HT1080 (cell line): ENCODE data around the gene PPM1G. TPM values are rescaled to one million over a fixed set of nuclear protein-coding genes. Genes with fewer than 3 reads are reported as not detected.
"Not testable (repeated sequence)": the region's sequence is repeated elsewhere in the genome, so short reads cannot be mapped to it uniquely, and the experiment has no call there.

Experiments
- DNase-seq: peaks from one replicate; pipeline ENCODE4 v3.0.0-alpha.2; 2015; ENCODE audit warnings: low read depth
- total RNA-seq: library from RNA; depleted of rRNA; stranded (reverse); fragments of >200 nt; shearing (Covaris generic); gene quantifications from 2 replicates; pipeline ENCODE4 v1.2.3, GENCODE V29; 2014

Gene PPM1G
- total RNA-seq, 1 experiment from 2014 or later, result 219 TPM

- DNase-seq, result no peak
These were observed 33.1 kb downstream of the PPM1G start for GRCh38 chr2:27376151-27376865.

DNA sequence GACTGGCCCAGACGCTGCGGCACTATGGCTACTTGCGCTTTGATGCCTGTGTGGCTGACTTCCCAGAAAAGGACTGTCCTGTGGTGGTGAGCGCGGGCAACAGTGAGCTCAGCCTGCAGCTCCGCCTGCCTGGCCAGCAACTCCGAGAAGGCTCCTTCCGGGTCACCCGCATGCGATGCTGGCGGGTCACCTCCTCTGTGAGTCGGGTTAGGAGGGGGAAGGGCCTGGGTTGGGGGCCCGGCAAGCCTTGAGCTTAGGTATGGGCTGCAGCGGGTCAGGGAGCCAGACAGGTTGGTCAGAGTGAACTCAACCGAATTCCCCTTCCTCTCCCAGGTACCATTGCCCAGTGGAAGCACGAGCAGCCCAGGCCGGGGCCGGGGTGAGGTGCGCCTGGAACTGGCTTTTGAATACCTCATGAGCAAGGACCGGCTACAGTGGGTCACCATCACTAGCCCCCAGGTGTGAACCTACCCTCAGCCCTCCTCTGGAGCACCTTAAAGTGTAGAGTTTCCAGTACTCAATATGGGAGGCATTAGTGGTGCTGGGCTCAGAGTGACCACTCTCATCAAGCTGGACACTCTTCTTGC lies 33.8 kb downstream of the PPM1G start:
- no peak for DNase-seq

GRCh38 chr2:27373567-27373966 lies 35.8 kb downstream of the PPM1G start:
- no peak for DNase-seq

DNA sequence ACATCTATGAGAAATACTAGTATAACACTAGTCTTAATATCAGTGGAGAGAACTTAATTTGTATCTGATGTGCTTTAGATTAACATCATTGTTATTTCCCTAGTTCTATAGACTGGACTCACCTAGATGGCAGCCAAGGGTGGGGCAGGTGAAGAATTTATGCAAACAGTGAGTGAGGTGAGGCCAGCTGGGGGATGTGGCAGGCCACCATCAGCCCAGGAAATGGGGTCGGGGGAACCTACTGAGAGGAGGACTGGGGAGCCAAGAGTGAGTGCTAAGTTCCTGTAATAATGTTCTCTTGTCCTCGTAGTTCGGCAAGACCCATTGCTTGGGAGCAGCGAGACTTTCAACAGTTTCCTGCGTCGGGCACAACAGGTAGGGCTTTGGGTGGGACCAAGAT lies 36.5 kb downstream of the PPM1G start:
- no peak for DNase-seq

- DNase-seq, result peak; percentile 39
These were observed 38.4 kb downstream of the PPM1G start for GRCh38 chr2:27370816-27371620.

GRCh38 chr2:27370026-27370815 lies 39.2 kb downstream of the PPM1G start, which contains the start of the genes EIF2B4 and SNX17:
Gene EIF2B4 (minus strand): TSS chr2:27370338. CDS start chr2:27370314, 24 bp downstream.
Gene SNX17 (plus strand): TSS chr2:27370616. CDS start chr2:27370744, 128 bp downstream.
- peak; percentile 99 for DNase-seq

DNA sequence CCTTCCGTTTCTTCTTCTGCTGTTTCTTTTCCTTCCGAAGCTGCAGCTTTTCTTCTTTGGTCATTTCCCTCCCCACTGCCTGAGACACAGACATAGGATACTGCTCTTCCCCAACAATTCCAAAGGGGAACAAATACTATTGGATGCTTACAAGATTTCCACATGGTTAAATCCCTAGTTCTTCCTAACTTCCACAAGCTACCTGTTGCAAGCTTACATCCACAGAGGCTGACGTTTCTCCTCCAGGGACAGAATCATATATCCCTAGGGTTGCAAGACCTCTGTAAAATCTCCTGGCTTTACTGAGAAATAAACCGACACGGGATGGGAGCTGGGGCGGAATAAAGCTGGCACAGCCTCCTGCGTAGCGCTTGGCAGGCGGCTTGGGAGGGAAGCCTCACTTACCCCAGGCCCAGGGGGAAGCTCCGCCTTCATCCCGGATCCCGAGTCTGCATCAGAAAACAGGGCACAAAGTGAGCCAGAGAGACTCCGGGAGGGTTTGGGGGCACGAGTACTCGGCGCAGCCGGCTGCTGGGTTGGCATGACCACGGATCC lies 39.8 kb downstream of the PPM1G start:
- no peak for DNase-seq

GRCh38 chr2:27363933-27364332 lies 45.5 kb downstream of the PPM1G start:
- DNase-seq, result no peak

DNA sequence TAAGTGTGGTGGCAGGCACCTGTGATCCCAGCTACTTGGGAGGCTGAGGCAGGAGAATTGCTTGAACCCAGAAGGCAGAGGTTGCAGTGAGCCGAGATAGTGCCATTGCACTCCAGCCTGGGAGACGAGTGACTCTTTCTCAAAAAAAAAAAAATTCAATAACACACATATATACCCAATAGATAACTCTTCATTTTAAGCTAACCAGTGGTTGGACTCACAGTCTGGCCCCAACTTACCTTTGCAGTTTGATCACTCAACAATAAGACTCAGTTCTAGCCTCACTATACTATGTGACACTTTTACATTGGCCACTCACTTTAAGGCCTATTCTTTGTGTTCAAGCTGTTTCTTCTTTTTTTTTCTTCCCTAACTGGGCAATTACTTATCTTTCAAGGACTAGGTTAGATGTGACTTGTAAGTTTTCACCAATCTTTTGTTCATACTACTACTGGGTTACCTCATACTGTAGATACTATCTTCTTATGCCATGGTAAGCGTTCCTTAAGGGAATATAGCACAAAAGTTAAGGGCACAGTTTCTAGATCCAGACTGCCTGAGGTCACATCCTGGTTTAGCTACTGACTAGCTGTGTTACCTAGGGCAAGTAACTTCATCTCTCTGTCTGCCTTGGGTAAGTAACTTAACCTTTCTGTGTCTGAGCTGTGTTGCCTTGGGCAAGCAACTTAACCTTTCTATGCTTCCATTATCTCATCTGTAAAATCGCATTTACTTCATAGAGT lies 46.5 kb downstream of the PPM1G start:
- no peak for DNase-seq

- peak; percentile 98 for DNase-seq
These were observed 52.8 kb downstream of the PPM1G start, which contains the start of gene GTF3C2 for GRCh38 chr2:27356382-27357181. Gene GTF3C2 (minus strand): TSS chr2:27356764. CDS start chr2:27343554, 13,210 bp downstream.

- DNase-seq, result peak; percentile 60
These were observed 53.4 kb downstream of the PPM1G start for GRCh38 chr2:27356056-27356381.

- DNase-seq, result no peak
These were observed 54.8 kb downstream of the PPM1G start for GRCh38 chr2:27354597-27354927.

- DNase-seq, result no peak
These were observed 55.4 kb downstream of the PPM1G start for GRCh38 chr2:27353762-27354596.

DNA sequence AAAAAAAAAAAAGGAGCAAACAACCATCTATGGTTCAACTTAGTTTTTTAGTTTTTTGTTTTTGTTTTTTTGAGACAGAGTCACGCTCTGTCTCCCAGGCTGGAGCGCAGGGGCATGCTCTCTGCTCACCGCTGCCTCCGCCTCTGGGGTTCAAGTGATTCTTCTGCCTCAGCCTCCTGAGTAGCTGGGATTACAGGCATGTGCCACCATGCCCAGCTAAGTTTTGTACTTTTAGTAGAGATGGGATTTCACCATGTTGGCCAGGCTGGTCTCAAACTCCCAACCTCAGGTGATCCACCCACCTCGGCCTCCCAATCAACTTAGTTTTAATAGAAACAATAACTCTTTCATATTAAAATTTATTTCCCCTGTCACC lies 56.0 kb downstream of the PPM1G start:
- not testable (repeated sequence) for DNase-seq

DNA sequence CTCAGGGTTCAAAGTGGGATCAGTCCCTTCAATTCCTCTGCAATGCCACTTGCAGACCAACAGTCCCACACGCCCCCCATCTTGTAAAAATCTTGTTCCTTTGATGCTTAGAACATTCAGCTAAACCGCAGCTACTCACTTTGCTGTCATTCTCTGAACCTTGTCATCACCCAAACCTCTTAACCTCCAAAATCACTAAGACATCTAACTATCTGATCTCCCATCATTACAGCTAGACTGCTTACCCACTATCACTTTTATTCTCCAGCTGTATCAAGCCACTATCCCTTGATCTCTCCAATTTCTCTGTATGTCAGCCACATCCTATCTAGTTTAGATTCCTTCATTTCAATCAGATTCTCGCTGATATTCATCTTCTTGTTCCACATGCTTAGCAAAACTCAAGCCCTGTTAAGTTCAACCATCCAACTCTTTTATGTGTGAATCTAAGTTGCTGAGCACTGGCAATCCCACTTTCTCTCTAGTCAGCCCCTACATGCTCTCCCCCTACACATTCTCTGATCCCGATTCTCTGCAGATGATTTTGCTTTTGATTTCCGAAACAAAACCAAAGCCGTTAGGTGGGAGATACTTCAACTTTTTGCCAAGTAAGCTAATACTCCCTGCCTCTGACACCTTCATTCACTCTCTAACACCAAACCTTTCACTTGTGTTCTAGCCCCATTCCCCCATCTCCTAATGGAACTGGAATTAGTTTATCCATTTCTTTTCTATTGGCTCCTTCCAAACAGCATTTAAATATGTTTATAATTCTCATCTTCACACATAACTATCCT lies 57.4 kb downstream of the PPM1G start:
- DNase-seq, result no peak

DNA sequence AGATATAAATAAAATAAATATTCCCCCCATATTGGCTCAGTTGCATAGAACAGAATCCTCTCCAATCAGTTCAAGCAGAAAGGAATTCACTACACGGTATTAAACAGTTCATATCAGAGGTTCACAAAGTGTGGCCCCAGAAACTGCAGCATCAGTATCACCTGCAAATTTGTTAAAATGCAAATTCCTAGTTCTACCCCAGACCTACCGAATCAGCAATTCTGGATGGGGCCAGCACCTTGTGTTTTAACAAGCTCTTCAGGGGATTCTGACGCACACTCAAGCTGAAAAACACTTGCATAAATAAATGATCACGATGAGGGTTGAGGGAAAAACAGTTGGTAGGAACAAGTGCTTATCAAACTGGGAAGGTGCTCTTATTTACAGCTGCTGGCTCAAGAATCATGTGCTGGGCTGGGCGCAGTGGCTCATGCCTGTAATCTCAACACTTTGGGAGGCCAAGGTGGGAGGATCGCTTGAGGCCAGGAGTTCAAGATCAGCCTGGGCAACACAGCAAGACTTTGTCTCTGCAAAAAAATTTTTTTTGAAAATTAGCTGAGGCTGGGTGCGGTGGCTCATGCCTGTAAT lies 59.2 kb downstream of the PPM1G start:
- no peak for DNase-seq

DNA sequence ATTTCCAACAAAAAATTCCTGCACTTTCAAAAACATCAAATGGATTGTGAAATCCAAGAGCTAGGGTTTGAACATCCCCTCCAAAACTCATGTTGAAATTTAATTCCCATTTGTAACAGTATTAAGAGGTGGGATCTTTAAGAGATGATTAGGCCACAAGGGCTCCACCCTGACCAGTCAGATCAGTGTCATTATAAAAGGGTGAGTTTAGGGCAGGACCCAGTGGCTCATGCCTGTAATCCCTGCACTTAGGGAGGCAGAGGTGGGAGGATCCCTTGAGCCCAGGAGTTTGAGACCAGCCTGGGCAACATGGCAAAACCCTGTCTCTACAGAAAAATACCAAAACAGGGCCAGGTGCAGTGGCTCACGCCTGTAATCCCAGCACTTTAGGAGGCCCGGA lies 61.8 kb downstream of the PPM1G start:
- no peak for DNase-seq

DNA sequence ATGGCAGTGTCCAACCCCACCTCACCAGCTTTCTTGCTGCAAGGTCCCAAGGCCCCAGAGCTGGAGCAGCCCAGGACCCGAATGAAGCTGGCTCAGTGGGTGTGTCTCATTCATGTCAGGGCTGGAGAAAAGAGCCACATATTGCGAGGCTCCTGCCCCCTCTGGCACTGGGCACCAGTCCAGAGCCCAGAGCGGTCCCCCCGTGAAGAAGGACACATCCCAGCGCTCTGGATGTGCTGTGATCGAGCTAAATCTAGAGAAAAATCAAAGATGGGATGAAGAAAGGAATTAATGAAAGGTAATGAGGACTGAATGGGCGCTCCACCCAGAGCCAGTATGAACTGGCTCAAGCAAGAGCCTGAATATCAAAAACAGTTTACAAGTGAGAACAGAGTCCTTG lies 73.2 kb downstream of the PPM1G start:
- DNase-seq, result no peak
